Measurements from ENCODE around the gene CCDC195.

GRCh38 chr2:224724331-224724730 is 8.2 kb upstream of the CCDC195 start:
- no peak for TF ChIP-seq POLR2A (IDR thresholded peaks at IDR 0.05)
- TF ChIP-seq CTCF (IDR thresholded peaks at IDR 0.05), result no peak
- TF ChIP-seq EP300 (IDR thresholded peaks at IDR 0.05), result no peak
